Stimulated activated naive B cell treated with anti-CD40 and anti-IgM and Interleukin-4, amounts not matched to agents 10 μg/mL and 1 μg/mL and 100 μg/mL, for 72 hours (primary cell): ENCODE results near the gene JPH2.

Experiments used
- ATAC-seq, 2 donors: fragments of 150-1000 bp; cut with Tn5 transposase; replicated peaks; 2 replicates each; pipeline ENCODE4 v1.10.0; 2021; ENCODE audit warnings: moderate library complexity in 1 of 2
- DNase-seq: peaks from one replicate; pipeline ENCODE4 v3.0.0; 2021
- H3K27ac Mint-ChIP-seq: one replicate; pipeline ENCODE4 v1.8.0; 2022; ENCODE audit warnings: mild to moderate bottlenecking, mixed read lengths
- H3K27me3 Mint-ChIP-seq, 2 donors: one replicate each; pipeline ENCODE4 v1.8.0; 2022; ENCODE audit warnings: mixed read lengths in 2 of 2
- H3K36me3 Mint-ChIP-seq, 2 donors: one replicate each; pipeline ENCODE4 v1.8.0; 2022; ENCODE audit warnings: mixed read lengths in 2 of 2, mild to moderate bottlenecking in 1 of 2
- H3K4me1 Mint-ChIP-seq, 2 donors: one replicate each; pipeline ENCODE4 v1.8.0; 2022; ENCODE audit warnings: mixed read lengths in 2 of 2, mild to moderate bottlenecking in 1 of 2
- H3K4me3 Mint-ChIP-seq, 2 donors: one replicate each; pipeline ENCODE4 v1.8.0; 2022; ENCODE audit warnings: mild to moderate bottlenecking in 2 of 2, mixed read lengths in 2 of 2, moderate library complexity in 1 of 2
- H3K9me3 Mint-ChIP-seq, 2 donors: one replicate each; pipeline ENCODE4 v1.8.0; 2022; ENCODE audit warnings: mixed read lengths in 2 of 2, mild to moderate bottlenecking in 1 of 2

Gene JPH2

DNA sequence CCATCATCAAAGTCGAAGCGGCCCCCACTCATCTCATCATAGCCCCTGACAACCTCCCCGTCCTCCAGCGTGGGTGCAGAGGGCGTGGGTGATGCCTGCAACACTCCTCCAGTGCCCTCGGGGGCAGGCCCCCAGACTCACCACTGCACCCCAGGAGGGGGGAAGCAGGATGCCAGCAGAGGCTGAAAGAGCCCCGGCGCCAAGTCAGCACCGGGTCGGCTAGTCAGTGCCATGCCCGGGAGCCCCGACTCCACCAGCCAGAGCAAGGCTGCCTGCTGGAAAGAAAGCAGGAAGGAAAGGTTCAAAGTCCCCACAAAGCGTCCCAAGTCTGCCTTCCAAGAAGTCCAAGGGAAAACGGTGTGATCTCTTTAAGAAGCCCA, 324 bp downstream of the JPH2 start:
- DNase-seq (no peak), ATAC-seq (no peak)
- no peaks in the 10 kb centered on the region for H3K9me3 Mint-ChIP-seq

DNA sequence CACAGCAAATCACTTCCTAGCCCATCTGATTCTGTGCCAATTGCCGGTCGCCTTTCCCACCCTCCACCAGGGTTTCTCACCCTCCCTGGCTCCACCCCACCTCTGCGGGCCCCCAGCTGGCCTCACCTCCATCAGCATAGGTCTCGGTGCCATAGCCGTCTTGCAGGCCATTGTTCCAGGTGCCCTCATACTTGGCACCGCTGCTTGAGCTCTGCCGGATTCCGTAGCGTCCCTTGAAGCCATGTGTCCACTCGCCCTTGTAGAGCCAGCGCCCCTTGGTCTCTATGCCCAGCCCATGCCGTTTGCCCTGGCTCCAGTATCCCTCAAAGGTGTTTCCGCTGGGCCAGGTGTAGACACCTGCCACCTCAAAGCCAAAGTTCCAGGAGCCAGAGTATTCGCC, 787 bp downstream of the JPH2 start:
- ATAC-seq (no peak), DNase-seq (no peak)
- Mint-ChIP-seq H3K9me3 (no peaks in the 10 kb centered on the region), H3K4me3 (no peak overlapping the region), H3K27ac (no peak overlapping the region), H3K4me1 (peaks cover 18 to 23% of the 10 kb centered on the region in 2 donors), H3K27me3 (peaks cover 46 to 55% of the 10 kb centered on the region in 2 donors), H3K36me3 (peaks cover 0 to 4% of the 10 kb centered on the region in 2 donors)

More for the DNA sequence above, 324 bp downstream of the JPH2 start:
- Mint-ChIP-seq H3K4me3 (peak overlapping the region; percentile 34 to 78), H3K27ac (no peak overlapping the region), H3K27me3 (peaks cover 42 to 51% of the 10 kb centered on the region in 2 donors), H3K36me3 (peaks cover 0 to 4% of the 10 kb centered on the region in 2 donors), H3K4me1 (peaks cover 18 to 23% of the 10 kb centered on the region in 2 donors)

GRCh38 chr20:44185574-44185973, 1.4 kb downstream of the JPH2 start:
- peaks cover 53 to 61% of the 10 kb centered on the region in 2 donors for H3K27me3 Mint-ChIP-seq
- peaks cover 21 to 23% of the 10 kb centered on the region in 2 donors for H3K4me1 Mint-ChIP-seq

GRCh38 chr20:44183282-44183681, 3.7 kb downstream of the JPH2 start:
- Mint-ChIP-seq H3K4me1 (peaks cover 19 to 20% of the 10 kb centered on the region in 2 donors), H3K27ac (no peak overlapping the region), H3K9me3 (no peaks in the 10 kb centered on the region), H3K4me3 (no peak overlapping the region), H3K36me3 (peaks cover 0 to 4% of the 10 kb centered on the region in 2 donors), H3K27me3 (peaks cover 50 to 62% of the 10 kb centered on the region in 2 donors)
- no peak for DNase-seq
- no peak for ATAC-seq

More at GRCh38 chr20:44185574-44185973, 1.4 kb downstream of the JPH2 start:
- Mint-ChIP-seq H3K9me3 (no peaks in the 10 kb centered on the region), H3K36me3 (peaks cover 0 to 4% of the 10 kb centered on the region in 2 donors), H3K4me3 (no peak overlapping the region), H3K27ac (no peak overlapping the region)
- DNase-seq: no peak
- ATAC-seq: no peak

DNA sequence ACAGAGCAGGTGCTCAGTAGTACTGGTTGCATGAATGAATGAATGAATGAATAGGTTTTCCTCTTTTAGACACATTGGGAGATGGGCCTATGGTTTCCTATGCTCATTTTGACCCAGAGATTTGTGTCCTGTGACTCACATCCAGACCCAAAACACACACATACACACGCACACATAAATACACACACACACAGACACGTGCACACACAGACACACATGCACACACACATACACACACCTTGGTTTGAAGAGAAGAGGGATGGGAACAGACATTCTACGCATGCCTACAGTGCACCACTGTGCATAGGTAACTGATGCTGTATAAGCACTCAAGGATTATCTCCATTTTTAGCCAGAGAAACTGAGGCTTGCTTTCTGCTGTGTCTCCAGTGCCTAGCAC, 4.1 kb downstream of the JPH2 start:
- Mint-ChIP-seq H3K27me3 (peaks cover 47 to 62% of the 10 kb centered on the region in 2 donors), H3K36me3 (peaks cover 0 to 4% of the 10 kb centered on the region in 2 donors), H3K9me3 (no peaks in the 10 kb centered on the region), H3K27ac (no peak overlapping the region), H3K4me1 (peaks cover 15% of the 10 kb centered on the region in 2 donors), H3K4me3 (no peak overlapping the region)
- ATAC-seq (no peak), DNase-seq (no peak)

DNA sequence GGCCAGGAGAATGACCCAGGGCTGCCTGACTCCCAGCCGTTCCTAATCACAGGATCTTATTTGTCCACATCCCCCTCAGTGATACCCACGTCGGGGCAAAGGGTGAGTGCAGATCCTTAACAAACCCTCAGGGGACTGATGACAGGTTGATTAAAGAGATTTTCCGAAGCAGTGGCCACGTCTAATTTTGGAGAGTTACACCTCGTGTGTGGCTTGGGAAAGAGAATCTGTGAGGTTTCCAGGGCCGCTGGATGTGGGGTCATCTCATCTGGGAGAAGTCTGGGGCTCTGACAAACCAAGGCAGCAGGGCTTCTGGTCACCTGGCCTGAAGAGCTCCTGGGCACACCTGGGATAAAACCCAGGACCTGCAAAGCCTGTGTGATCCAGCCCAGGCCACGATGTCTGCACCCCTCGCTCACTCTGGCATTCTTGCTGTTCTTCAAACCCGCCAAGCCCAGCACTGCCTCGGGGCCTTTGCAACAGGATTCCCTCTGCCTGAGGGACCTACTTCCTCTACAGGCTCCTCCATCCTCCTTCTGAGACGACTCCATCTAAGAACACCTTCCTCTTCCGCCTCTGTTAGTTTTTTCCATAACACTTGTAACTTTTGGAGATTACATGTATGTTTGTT, 4.7 kb downstream of the JPH2 start:
- DNase-seq: no peak
- Mint-ChIP-seq H3K27ac (no peak overlapping the region), H3K36me3 (peaks cover 0 to 4% of the 10 kb centered on the region in 2 donors), H3K9me3 (no peaks in the 10 kb centered on the region), H3K4me3 (no peak overlapping the region), H3K4me1 (peaks cover 8 to 9% of the 10 kb centered on the region in 2 donors), H3K27me3 (peaks cover 43 to 58% of the 10 kb centered on the region in 2 donors)
- no peak for ATAC-seq

DNA sequence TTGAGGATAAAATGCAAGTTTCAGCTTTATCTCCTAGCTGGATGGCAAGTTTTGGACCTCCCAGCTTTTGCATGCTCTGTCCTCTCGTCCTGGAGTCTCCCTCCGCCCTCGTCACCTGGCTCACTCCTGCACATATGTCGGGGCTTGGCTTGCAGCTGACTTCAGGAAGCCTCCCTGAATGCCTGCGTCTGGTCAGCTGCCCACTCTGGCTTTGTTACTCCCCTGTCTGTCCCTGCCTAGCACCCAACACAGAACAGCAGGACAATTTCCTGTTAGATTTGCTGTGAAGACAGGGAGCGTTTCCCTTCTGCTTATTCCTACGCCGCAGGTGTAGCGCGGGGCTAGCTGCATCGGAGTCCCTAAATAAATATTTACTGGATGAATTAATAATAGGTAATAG, 5.4 kb downstream of the JPH2 start:
- no peak overlapping the region for H3K4me3 Mint-ChIP-seq
- peaks cover 42 to 52% of the 10 kb centered on the region in 2 donors for H3K27me3 Mint-ChIP-seq
- H3K9me3 Mint-ChIP-seq: no peaks in the 10 kb centered on the region
- no peak for ATAC-seq
- peaks cover 3 to 5% of the 10 kb centered on the region in 2 donors for H3K4me1 Mint-ChIP-seq
- no peak overlapping the region for H3K27ac Mint-ChIP-seq
- no peak for DNase-seq
- H3K36me3 Mint-ChIP-seq: peaks cover 0 to 4% of the 10 kb centered on the region in 2 donors

GRCh38 chr20:44180814-44181213, 6.2 kb downstream of the JPH2 start:
- peaks cover 0 to 2% of the 10 kb centered on the region in 2 donors for H3K4me1 Mint-ChIP-seq
- H3K9me3 Mint-ChIP-seq: no peaks in the 10 kb centered on the region
- H3K27me3 Mint-ChIP-seq: peaks cover 41 to 49% of the 10 kb centered on the region in 2 donors
- no peak overlapping the region for H3K4me3 Mint-ChIP-seq
- H3K27ac Mint-ChIP-seq: no peak overlapping the region
- DNase-seq: no peak
- ATAC-seq: no peak
- H3K36me3 Mint-ChIP-seq: peaks cover 0 to 4% of the 10 kb centered on the region in 2 donors

DNA sequence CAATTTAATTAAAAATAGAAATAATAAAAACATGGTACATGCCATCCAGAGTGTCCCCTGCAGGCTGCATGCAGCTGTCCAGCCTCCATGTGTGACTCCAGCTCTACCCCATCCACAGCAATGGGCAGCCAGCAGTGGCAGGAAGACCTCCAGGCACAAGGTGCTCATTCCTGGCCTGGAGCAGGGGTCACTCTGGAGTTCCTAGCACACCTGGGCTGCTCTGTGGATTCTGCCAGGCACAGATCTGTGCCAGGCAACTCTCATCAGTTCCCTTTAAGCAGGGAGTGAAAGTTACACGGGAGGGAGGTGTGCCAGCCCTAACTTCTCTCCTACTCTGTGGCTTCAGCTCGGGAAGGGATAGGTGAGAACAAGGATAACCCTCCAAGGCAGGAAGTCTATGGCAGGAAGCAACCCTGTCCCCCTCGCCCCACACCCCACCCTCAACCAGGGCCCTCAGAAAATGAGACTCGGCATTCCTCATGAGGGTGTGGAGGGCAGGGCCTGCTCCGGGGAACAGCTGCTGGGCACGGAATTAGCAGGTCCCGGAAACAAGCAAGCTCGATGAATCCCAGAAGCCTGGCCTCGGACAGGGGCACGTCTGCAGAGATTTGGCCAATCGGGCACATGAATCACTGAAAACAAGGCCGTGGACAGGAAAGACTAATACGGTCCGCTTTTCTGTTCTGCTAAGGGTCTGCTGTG, 10.0 kb downstream of the JPH2 start:
- H3K36me3 Mint-ChIP-seq: no peaks in the 10 kb centered on the region
- H3K4me1 Mint-ChIP-seq: peaks cover 0 to 2% of the 10 kb centered on the region in 2 donors
- H3K27me3 Mint-ChIP-seq: peaks cover 27 to 39% of the 10 kb centered on the region in 2 donors
- H3K4me3 Mint-ChIP-seq: no peak overlapping the region
- no peak overlapping the region for H3K27ac Mint-ChIP-seq
- ATAC-seq (no peak), DNase-seq (no peak)
- no peaks in the 10 kb centered on the region for H3K9me3 Mint-ChIP-seq

- DNase-seq (no peak), ATAC-seq (no peak)
- H3K4me3 Mint-ChIP-seq: no peak overlapping the region
- H3K36me3 Mint-ChIP-seq: no peaks in the 10 kb centered on the region
- peaks cover 27 to 34% of the 10 kb centered on the region in 2 donors for H3K27me3 Mint-ChIP-seq
- H3K27ac Mint-ChIP-seq: no peak overlapping the region
- H3K9me3 Mint-ChIP-seq: peaks cover 0 to under 1% of the 10 kb centered on the region in 2 donors
- H3K4me1 Mint-ChIP-seq: no peaks in the 10 kb centered on the region
Observed at GRCh38 chr20:44174996-44175765, 11.8 kb downstream of the JPH2 start.

GRCh38 chr20:44173846-44174245, 13.1 kb downstream of the JPH2 start:
- no peak overlapping the region for H3K4me3 Mint-ChIP-seq
- peaks cover 30 to 39% of the 10 kb centered on the region in 2 donors for H3K27me3 Mint-ChIP-seq
- H3K36me3 Mint-ChIP-seq: no peaks in the 10 kb centered on the region
- no peak overlapping the region for H3K27ac Mint-ChIP-seq
- H3K9me3 Mint-ChIP-seq: peaks cover 2% of the 10 kb centered on the region in 2 donors
- ATAC-seq (no peak), DNase-seq (no peak)
- H3K4me1 Mint-ChIP-seq: no peaks in the 10 kb centered on the region

GRCh38 chr20:44173116-44173515, 13.9 kb downstream of the JPH2 start:
- DNase-seq: no peak
- Mint-ChIP-seq H3K27me3 (peaks cover 30 to 39% of the 10 kb centered on the region in 2 donors), H3K4me1 (no peaks in the 10 kb centered on the region)

DNA sequence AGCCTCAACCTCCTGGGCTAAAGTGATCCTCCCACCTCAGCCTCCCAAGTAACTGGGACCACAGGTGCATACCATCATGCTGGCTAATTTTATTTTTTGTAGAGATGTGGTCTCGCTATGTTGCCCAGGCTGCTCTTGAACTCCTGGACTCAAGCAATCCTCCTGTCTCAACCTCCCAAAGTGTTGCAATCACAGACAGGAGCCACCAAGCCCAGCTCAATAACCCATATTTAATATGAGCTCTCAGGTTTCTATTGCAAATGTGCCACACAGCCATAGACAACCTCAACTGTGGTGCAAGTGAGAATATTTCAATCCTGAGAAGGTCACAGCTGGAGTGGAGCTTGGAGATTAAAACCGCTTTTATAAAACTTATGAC, 14.4 kb downstream of the JPH2 start:
- Mint-ChIP-seq H3K4me3 (no peak overlapping the region), H3K27ac (no peak overlapping the region), H3K4me1 (no peaks in the 10 kb centered on the region), H3K9me3 (peaks cover 3 to 4% of the 10 kb centered on the region in 2 donors), H3K36me3 (no peaks in the 10 kb centered on the region), H3K27me3 (peaks cover 33 to 39% of the 10 kb centered on the region in 2 donors)
- DNase-seq (no peak), ATAC-seq (no peak)

More at GRCh38 chr20:44173116-44173515, 13.9 kb downstream of the JPH2 start:
- Mint-ChIP-seq H3K4me3 (no peak overlapping the region), H3K36me3 (no peaks in the 10 kb centered on the region), H3K27ac (no peak overlapping the region), H3K9me3 (peaks cover 3 to 4% of the 10 kb centered on the region in 2 donors)
- no peak for ATAC-seq

- H3K36me3 Mint-ChIP-seq: no peaks in the 10 kb centered on the region
- peaks cover 3 to 4% of the 10 kb centered on the region in 2 donors for H3K9me3 Mint-ChIP-seq
- no peaks in the 10 kb centered on the region for H3K4me1 Mint-ChIP-seq
- no peak for ATAC-seq
- H3K27me3 Mint-ChIP-seq: peaks cover 34 to 44% of the 10 kb centered on the region in 2 donors
- H3K4me3 Mint-ChIP-seq: no peak overlapping the region
- H3K27ac Mint-ChIP-seq: no peak overlapping the region
- DNase-seq: no peak
Observed at GRCh38 chr20:44171775-44172571, 15.0 kb downstream of the JPH2 start.
